GM19395 (cell line): ENCODE data around the gene CCDC175.

Experiments
- ATAC-seq: cut with Tn5 transposase; IDR thresholded peaks from one replicate; pipeline ENCODE4 v1.9.1; 2021; ENCODE audit warnings: mild to moderate bottlenecking, moderate library complexity; ENCODE audit not compliant: unreplicated experiment

CCDC175 gene

GRCh38 chr14:59483363-59483762 lies 93.2 kb downstream of the CCDC175 start:
- no peak for ATAC-seq

- ATAC-seq: no peak
Observed at GRCh38 chr14:59482541-59483331, 93.9 kb downstream of the CCDC175 start.

GRCh38 chr14:59481871-59482540 lies 94.6 kb downstream of the CCDC175 start:
- ATAC-seq: no peak

- no peak for ATAC-seq
Observed at GRCh38 chr14:59481407-59481806, 95.2 kb downstream of the CCDC175 start.

GRCh38 chr14:59480166-59480565 lies 96.4 kb downstream of the CCDC175 start:
- ATAC-seq: no peak

- ATAC-seq: no peak
Observed at GRCh38 chr14:59478540-59478939, 98.1 kb downstream of the CCDC175 start.

GRCh38 chr14:59475709-59476108 lies 100.9 kb downstream of the CCDC175 start:
- ATAC-seq: no peak

GRCh38 chr14:59474172-59474571 lies 102.4 kb downstream of the CCDC175 start:
- no peak for ATAC-seq

GRCh38 chr14:59465316-59466135 lies 111.1 kb downstream of the CCDC175 start, which contains the start of gene GPR135:
TSS of gene GPR135 (minus strand) at chr14:59465380. CDS start at chr14:59465226, 154 bp downstream.
- peak; percentile 24 for ATAC-seq

GRCh38 chr14:59464486-59465315 lies 111.9 kb downstream of the CCDC175 start:
- ATAC-seq: peak; percentile 67

GRCh38 chr14:59463787-59464485 lies 112.7 kb downstream of the CCDC175 start:
- ATAC-seq: peak; percentile 41

GRCh38 chr14:59461891-59462290 lies 114.7 kb downstream of the CCDC175 start:
- no peak for ATAC-seq

GRCh38 chr14:59460378-59460777 lies 116.2 kb downstream of the CCDC175 start:
- no peak for ATAC-seq

GRCh38 chr14:59458486-59458885 lies 118.1 kb downstream of the CCDC175 start:
- no peak for ATAC-seq

- ATAC-seq: no peak
Observed at GRCh38 chr14:59455411-59455810, 121.2 kb downstream of the CCDC175 start.
